PFSK-1 (cell line): ENCODE measurements around the gene PEAK1.

ENCODE experiments used
- FOXP2 ChIP-seq: optimal IDR thresholded peaks from 2 replicates; pipeline ENCODE3; 2011; ENCODE audit warnings: borderline replicate concordance, control low read depth, inconsistent platforms; ENCODE audit not compliant: insufficient read depth; ENCODE audit errors: extremely low read length, extremely low read depth
- POLR2AphosphoS5 ChIP-seq: IDR thresholded peaks from 2 replicates; pipeline ENCODE4 v1.6.1; 2012; ENCODE audit warnings: low read depth, mild to moderate bottlenecking, control low read depth, low read length, moderate library complexity
- SIN3A ChIP-seq: IDR thresholded peaks from 2 replicates; pipeline ENCODE4 v1.6.1; 2012; ENCODE audit warnings: mild to moderate bottlenecking, low read length, moderate library complexity, borderline replicate concordance; ENCODE audit not compliant: insufficient read depth
- TAF1 ChIP-seq: IDR thresholded peaks from 2 replicates; pipeline ENCODE4 v1.6.1; 2012; ENCODE audit warnings: low read length, control low read depth, borderline replicate concordance; ENCODE audit not compliant: insufficient read depth
- TF ChIP-seq, protein P1 (sequence below), 2 experiments: IDR thresholded peaks; 2 replicates each; pipeline versions ENCODE4 v1.6.1 to v1.8.0; 2011 to 2012; ENCODE audit warnings: low read depth in 2 of 2, low read length in 2 of 2, control low read depth in 1 of 2, inconsistent platforms in 1 of 2, mild to moderate bottlenecking in 1 of 2, moderate library complexity in 1 of 2; ENCODE audit not compliant: insufficient read depth in 1 of 2

Gene PEAK1

DNA sequence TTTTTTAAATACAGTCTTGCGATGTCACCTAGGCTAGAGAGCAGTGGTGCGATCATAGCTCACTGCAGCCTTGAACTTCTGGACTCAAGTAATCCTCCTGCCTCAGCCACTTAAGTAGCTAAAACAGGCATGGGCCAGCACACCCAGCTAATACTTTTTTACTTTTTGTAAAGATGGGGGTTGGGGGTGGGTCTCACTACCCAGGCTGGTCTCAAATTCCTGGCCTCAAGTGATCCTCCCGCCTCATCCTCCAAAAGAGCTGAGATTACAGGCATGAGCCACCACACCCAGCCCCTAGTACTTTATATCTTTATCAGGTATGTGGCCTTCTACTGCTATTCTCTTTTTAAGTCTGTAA is 8.3 kb downstream of the PEAK1 start:
- TF ChIP-seq, protein P1, sequence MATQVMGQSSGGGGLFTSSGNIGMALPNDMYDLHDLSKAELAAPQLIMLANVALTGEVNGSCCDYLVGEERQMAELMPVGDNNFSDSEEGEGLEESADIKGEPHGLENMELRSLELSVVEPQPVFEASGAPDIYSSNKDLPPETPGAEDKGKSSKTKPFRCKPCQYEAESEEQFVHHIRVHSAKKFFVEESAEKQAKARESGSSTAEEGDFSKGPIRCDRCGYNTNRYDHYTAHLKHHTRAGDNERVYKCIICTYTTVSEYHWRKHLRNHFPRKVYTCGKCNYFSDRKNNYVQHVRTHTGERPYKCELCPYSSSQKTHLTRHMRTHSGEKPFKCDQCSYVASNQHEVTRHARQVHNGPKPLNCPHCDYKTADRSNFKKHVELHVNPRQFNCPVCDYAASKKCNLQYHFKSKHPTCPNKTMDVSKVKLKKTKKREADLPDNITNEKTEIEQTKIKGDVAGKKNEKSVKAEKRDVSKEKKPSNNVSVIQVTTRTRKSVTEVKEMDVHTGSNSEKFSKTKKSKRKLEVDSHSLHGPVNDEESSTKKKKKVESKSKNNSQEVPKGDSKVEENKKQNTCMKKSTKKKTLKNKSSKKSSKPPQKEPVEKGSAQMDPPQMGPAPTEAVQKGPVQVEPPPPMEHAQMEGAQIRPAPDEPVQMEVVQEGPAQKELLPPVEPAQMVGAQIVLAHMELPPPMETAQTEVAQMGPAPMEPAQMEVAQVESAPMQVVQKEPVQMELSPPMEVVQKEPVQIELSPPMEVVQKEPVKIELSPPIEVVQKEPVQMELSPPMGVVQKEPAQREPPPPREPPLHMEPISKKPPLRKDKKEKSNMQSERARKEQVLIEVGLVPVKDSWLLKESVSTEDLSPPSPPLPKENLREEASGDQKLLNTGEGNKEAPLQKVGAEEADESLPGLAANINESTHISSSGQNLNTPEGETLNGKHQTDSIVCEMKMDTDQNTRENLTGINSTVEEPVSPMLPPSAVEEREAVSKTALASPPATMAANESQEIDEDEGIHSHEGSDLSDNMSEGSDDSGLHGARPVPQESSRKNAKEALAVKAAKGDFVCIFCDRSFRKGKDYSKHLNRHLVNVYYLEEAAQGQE (IDR thresholded peaks at IDR 0.05; ENCODE audit: insufficient read depth in 1 of 2, low read depth in 2 of 2, low read length in 2 of 2): no peak
- TF ChIP-seq SIN3A: no peak
- TF ChIP-seq POLR2AphosphoS5: no peak
- TF ChIP-seq TAF1: no peak
- no peak for TF ChIP-seq FOXP2

DNA sequence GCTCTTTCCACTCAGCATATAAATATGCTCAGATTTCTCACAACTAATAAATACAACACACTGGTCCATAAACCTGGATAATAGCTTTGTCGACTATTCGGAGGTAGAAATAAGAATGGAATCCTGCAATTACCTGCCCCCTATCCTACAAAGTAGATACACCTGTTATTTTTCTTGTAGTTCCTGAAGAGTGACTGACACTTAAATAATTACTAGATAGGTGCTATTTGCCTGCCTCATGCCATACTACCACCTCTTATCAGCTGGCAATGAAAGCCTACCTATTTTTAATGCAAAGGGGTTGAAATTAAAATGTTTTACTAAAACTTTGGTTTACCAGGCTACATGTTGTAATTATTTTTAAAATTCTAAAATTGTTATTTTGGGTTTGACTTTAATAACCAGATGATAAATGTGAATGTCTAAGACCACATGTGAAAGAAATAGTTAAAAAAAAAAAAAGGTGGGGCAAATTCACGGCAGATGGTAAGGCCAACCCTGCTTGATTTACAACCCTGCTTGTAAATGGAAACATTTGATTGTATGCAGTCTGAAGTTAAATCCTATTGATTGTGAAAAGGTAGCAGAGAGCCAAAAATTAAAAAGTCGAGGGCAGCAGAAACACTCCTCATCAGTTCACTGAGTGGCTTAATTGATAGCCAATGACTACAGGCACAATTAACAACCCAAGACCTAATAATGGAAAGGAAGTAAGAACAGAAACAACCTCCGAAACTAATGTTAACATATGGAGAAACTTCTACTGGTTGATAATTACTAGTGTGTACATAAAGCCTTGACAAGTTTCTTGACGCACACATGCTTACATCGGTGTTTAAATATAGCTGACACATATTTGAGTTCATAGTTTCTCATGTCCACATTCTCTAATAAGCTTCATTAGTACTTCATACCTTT is 8.9 kb downstream of the PEAK1 start:
- no peak for TF ChIP-seq TAF1
- TF ChIP-seq, protein P1 (IDR thresholded peaks at IDR 0.05; ENCODE audit: insufficient read depth in 1 of 2, low read depth in 2 of 2, low read length in 2 of 2): no peak
- no peak for TF ChIP-seq POLR2AphosphoS5

- TF ChIP-seq, protein P1 (IDR thresholded peaks at IDR 0.05; ENCODE audit: insufficient read depth in 1 of 2, low read depth in 2 of 2, low read length in 2 of 2): no peak
- TF ChIP-seq SIN3A (no peak), TAF1 (no peak), POLR2AphosphoS5 (no peak), FOXP2 (no peak)
Observed at GRCh38 chr15:77409259-77410156, 10.4 kb downstream of the PEAK1 start.

DNA sequence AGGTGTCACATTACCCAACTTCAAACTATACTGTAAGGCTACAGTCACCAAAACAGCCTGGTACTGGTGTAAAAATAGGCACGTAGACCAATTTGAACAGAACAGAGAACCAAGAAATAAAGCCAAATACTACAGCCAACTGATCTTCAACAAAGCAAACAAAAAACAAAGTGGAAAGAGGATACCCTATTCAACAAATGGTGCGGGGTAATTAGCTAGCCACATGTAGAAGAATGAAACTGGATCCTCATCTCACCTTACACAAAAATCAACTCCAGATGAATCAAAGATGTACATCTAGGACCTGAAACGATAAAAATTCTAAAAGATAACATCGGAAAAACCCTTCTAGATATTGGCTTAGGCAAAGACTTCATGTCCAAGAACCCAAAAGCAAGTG is 13.1 kb downstream of the PEAK1 start:
- TF ChIP-seq FOXP2: no peak
- TF ChIP-seq, protein P1 (IDR thresholded peaks at IDR 0.05; ENCODE audit: insufficient read depth in 1 of 2, low read depth in 2 of 2, low read length in 2 of 2): no peak
- TF ChIP-seq TAF1: no peak
- TF ChIP-seq POLR2AphosphoS5: no peak
- TF ChIP-seq SIN3A: no peak
